BLaER1 treated with 17β-estradiol and CSF1 and Interleukin-3, amounts not matched to agents 10 nM and 100 nM (cell line): ENCODE data around the gene RPAIN.
A peak's percentile ranks its signal among the peaks of the same experiment; 100 is the strongest.

Experiments used
- H3K27ac ChIP-seq, 11 experiments: shearing (Covaris generic); formaldehyde crosslinking; 2 replicates each; pipeline ENCODE4 v1.8.1; 2022
- H3K27me3 ChIP-seq, 11 experiments: shearing (Covaris generic); formaldehyde crosslinking; 2 replicates each; pipeline ENCODE4 v1.8.1; 2022
- H3K36me3 ChIP-seq, 11 experiments: shearing (Covaris generic); formaldehyde crosslinking; 2 replicates each; pipeline ENCODE4 v1.8.1; 2022
- H3K4me1 ChIP-seq, 10 experiments: shearing (Covaris generic); formaldehyde crosslinking; 2 replicates each; pipeline ENCODE4 v1.8.1; 2022
- H3K4me2 ChIP-seq, 11 experiments: shearing (Covaris generic); formaldehyde crosslinking; 2 replicates each; pipeline ENCODE4 v1.8.1; 2022
- H3K4me3 ChIP-seq, 10 experiments: shearing (Covaris generic); formaldehyde crosslinking; 2 replicates each; pipeline ENCODE4 v1.8.1; 2022
- H3K9ac ChIP-seq, 11 experiments: shearing (Covaris generic); formaldehyde crosslinking; 2 replicates each; pipeline ENCODE4 v1.8.1; 2022
- H3K9me3 ChIP-seq, 11 experiments: shearing (Covaris generic); formaldehyde crosslinking; replicated peaks in 1 of 11; 2 replicates each; pipeline ENCODE4 v1.8.1; 2022
- H4K20me1 ChIP-seq, 11 experiments: shearing (Covaris generic); formaldehyde crosslinking; 2 replicates each; pipeline ENCODE4 v1.8.1; 2022
- Cebpa-rat ChIP-seq, 11 experiments: shearing (Covaris generic); IDR thresholded peaks; 2 replicates each; pipeline ENCODE4 v1.8.1; 2022

Gene RPAIN

GRCh38 chr17:5391678-5392077 is 28.3 kb upstream of the RPAIN start:
- Histone ChIP-seq H3K27ac (no peak overlapping the region), H4K20me1 (peaks cover 0 to 34% (median 7%) of the 10 kb centered on the region in 11 experiments; a peak in 10 of 22 replicates), H3K4me3 (no peak overlapping the region), H3K27me3 (no peaks in the 10 kb centered on the region), H3K9ac (no peak overlapping the region), H3K36me3 (peaks cover 96 to 100% (median 99%) of the 10 kb centered on the region in 11 experiments), H3K9me3 (peaks cover 0 to 2% (median 0%) of the 10 kb centered on the region in 11 experiments; a peak in 1 of 22 replicates), H3K4me2 (no peak overlapping the region), H3K4me1 (no peaks in the 10 kb centered on the region; a peak in 1 of 20 replicates)
- TF ChIP-seq Cebpa-rat (IDR thresholded peaks at IDR 0.05): no peak

- Histone ChIP-seq H3K36me3 (peaks cover 98 to 100% (median 100%) of the 10 kb centered on the region in 11 experiments), H3K9ac (no peak overlapping the region), H4K20me1 (peaks cover 0 to 22% (median 3%) of the 10 kb centered on the region in 11 experiments; a peak in 10 of 22 replicates), H3K4me1 (no peaks in the 10 kb centered on the region), H3K27ac (no peak overlapping the region), H3K9me3 (peaks cover 0 to 9% (median 0%) of the 10 kb centered on the region in 11 experiments; a peak in 2 of 22 replicates), H3K4me2 (no peak overlapping the region), H3K4me3 (no peak overlapping the region), H3K27me3 (no peaks in the 10 kb centered on the region)
- TF ChIP-seq Cebpa-rat (IDR thresholded peaks at IDR 0.05): no peak
Measured at GRCh38 chr17:5396612-5397011, 23.4 kb upstream of the RPAIN start.

GRCh38 chr17:5399767-5400166 is 20.2 kb upstream of the RPAIN start:
- no peak overlapping the region for H3K4me3 ChIP-seq
- peaks cover 0 to 9% (median 0%) of the 10 kb centered on the region in 11 experiments; a peak in 2 of 22 replicates for H3K9me3 ChIP-seq
- TF ChIP-seq Cebpa-rat (IDR thresholded peaks at IDR 0.05): no peak
- H3K4me1 ChIP-seq: no peaks in the 10 kb centered on the region
- H3K9ac ChIP-seq: no peak overlapping the region
- H3K36me3 ChIP-seq: peaks cover 98 to 100% (median 100%) of the 10 kb centered on the region in 11 experiments
- H4K20me1 ChIP-seq: peaks cover 0 to 31% (median 11%) of the 10 kb centered on the region in 11 experiments; a peak in 11 of 22 replicates
- H3K27ac ChIP-seq: no peak overlapping the region
- no peaks in the 10 kb centered on the region for H3K27me3 ChIP-seq
- H3K4me2 ChIP-seq: no peak overlapping the region

- H3K27me3 ChIP-seq: no peaks in the 10 kb centered on the region
- H3K4me1 ChIP-seq: no peaks in the 10 kb centered on the region
- no peak for TF ChIP-seq Cebpa-rat (IDR thresholded peaks at IDR 0.05)
- H3K27ac ChIP-seq: no peak overlapping the region
- H3K9ac ChIP-seq: no peak overlapping the region
- peaks cover 0 to 84% (median 44%) of the 10 kb centered on the region in 11 experiments; a peak in 17 of 22 replicates for H4K20me1 ChIP-seq
- no peak overlapping the region for H3K4me2 ChIP-seq
- H3K36me3 ChIP-seq: peaks cover 97 to 100% (median 99%) of the 10 kb centered on the region in 11 experiments
- H3K4me3 ChIP-seq: no peak overlapping the region
- no peaks in the 10 kb centered on the region for H3K9me3 ChIP-seq
Measured at GRCh38 chr17:5405400-5405799, 14.6 kb upstream of the RPAIN start.

- H3K36me3 ChIP-seq: peaks cover 97 to 100% (median 99%) of the 10 kb centered on the region in 11 experiments
- no peak overlapping the region for H3K4me2 ChIP-seq
- H3K4me3 ChIP-seq: no peak overlapping the region
- no peak overlapping the region for H3K27ac ChIP-seq
- no peak overlapping the region for H3K9ac ChIP-seq
- peaks cover 0 to 94% (median 61%) of the 10 kb centered on the region in 11 experiments; a peak in 19 of 22 replicates for H4K20me1 ChIP-seq
- H3K27me3 ChIP-seq: no peaks in the 10 kb centered on the region
- no peaks in the 10 kb centered on the region for H3K9me3 ChIP-seq
- no peak for TF ChIP-seq Cebpa-rat (IDR thresholded peaks at IDR 0.05)
- peaks cover 0 to 2% (median 0%) of the 10 kb centered on the region in 10 experiments; a peak in 3 of 20 replicates for H3K4me1 ChIP-seq
Measured at GRCh38 chr17:5408186-5408585, 11.8 kb upstream of the RPAIN start.

- Histone ChIP-seq H4K20me1 (peaks cover 0 to 93% (median 64%) of the 10 kb centered on the region in 11 experiments; a peak in 19 of 22 replicates), H3K27me3 (no peaks in the 10 kb centered on the region), H3K36me3 (peaks cover 97 to 100% (median 99%) of the 10 kb centered on the region in 11 experiments), H3K4me3 (no peak overlapping the region), H3K9me3 (no peaks in the 10 kb centered on the region), H3K4me2 (no peak overlapping the region), H3K9ac (no peak overlapping the region), H3K27ac (no peak overlapping the region), H3K4me1 (peaks cover 0 to 17% (median 4%) of the 10 kb centered on the region in 10 experiments; a peak in 9 of 20 replicates)
- TF ChIP-seq Cebpa-rat (IDR thresholded peaks at IDR 0.05): no peak
Measured at GRCh38 chr17:5410594-5411272, 9.2 kb upstream of the RPAIN start.

GRCh38 chr17:5413682-5414081 is 6.3 kb upstream of the RPAIN start:
- no peak overlapping the region for H3K4me3 ChIP-seq
- H3K27me3 ChIP-seq: no peaks in the 10 kb centered on the region
- peak overlapping the region in 2 of 11 experiments; percentile 15 to 29; a peak in 5 of 22 replicates for H3K4me2 ChIP-seq
- peaks cover 78 to 97% (median 90%) of the 10 kb centered on the region in 11 experiments for H3K36me3 ChIP-seq
- peaks cover 20 to 35% (median 25%) of the 10 kb centered on the region in 10 experiments for H3K4me1 ChIP-seq
- peak overlapping the region in 2 of 11 experiments; percentile 25 to 28; a peak in 4 of 22 replicates for H3K27ac ChIP-seq
- no peaks in the 10 kb centered on the region for H3K9me3 ChIP-seq
- TF ChIP-seq Cebpa-rat (IDR thresholded peaks at IDR 0.05): no peak
- peaks cover 0 to 96% (median 75%) of the 10 kb centered on the region in 11 experiments; a peak in 19 of 22 replicates for H4K20me1 ChIP-seq
- H3K9ac ChIP-seq: peak overlapping the region in 1 of 11 experiments; percentile 38; a peak in 1 of 22 replicates

GRCh38 chr17:5416901-5417300 is 3.1 kb upstream of the RPAIN start:
- Histone ChIP-seq H3K36me3 (peaks cover 55 to 74% (median 64%) of the 10 kb centered on the region in 11 experiments), H3K27me3 (no peaks in the 10 kb centered on the region), H3K9ac (peak overlapping the region in 9 of 11 experiments; percentile 9 to 94 (median 35); a peak in 10 of 22 replicates), H3K4me2 (peak overlapping the region; percentile 49 to 99 (median 96)), H3K4me3 (peak overlapping the region in 3 of 10 experiments; percentile 21 to 94 (median 91); a peak in 2 of 20 replicates), H3K4me1 (peaks cover 35 to 49% (median 38%) of the 10 kb centered on the region in 10 experiments), H4K20me1 (peaks cover 0 to 72% (median 54%) of the 10 kb centered on the region in 11 experiments; a peak in 19 of 22 replicates), H3K9me3 (no peaks in the 10 kb centered on the region), H3K27ac (no peak overlapping the region)
- no peak for TF ChIP-seq Cebpa-rat (IDR thresholded peaks at IDR 0.05)

GRCh38 chr17:5418858-5419355 is 1.1 kb upstream of the RPAIN start:
- Histone ChIP-seq H3K36me3 (peaks cover 55 to 74% (median 64%) of the 10 kb centered on the region in 11 experiments), H3K9ac (peak overlapping the region; percentile 86 to 95 (median 93)), H4K20me1 (peaks cover 0 to 52% (median 34%) of the 10 kb centered on the region in 11 experiments; a peak in 18 of 22 replicates)

More at GRCh38 chr17:5418858-5419355, 1.1 kb upstream of the RPAIN start:
- no peaks in the 10 kb centered on the region for H3K27me3 ChIP-seq
- TF ChIP-seq Cebpa-rat (IDR thresholded peaks at IDR 0.05): no peak
- peaks cover 35 to 51% (median 44%) of the 10 kb centered on the region in 10 experiments for H3K4me1 ChIP-seq
- peak overlapping the region; percentile 85 to 99 (median 96) for H3K4me2 ChIP-seq
- peak overlapping the region; percentile 77 to 94 (median 86) for H3K4me3 ChIP-seq
- H3K27ac ChIP-seq: peak overlapping the region; percentile 76 to 95 (median 92)
- no peaks in the 10 kb centered on the region for H3K9me3 ChIP-seq
